ENCODE results near the gene AGTRAP. TPM values are rescaled to one million over a fixed set of nuclear protein-coding genes. Genes with fewer than 3 reads are reported as not detected.

AGTRAP gene
- total RNA-seq, 2 donors from 2014 or later, result 18.2 to 34.9 TPM

DNA sequence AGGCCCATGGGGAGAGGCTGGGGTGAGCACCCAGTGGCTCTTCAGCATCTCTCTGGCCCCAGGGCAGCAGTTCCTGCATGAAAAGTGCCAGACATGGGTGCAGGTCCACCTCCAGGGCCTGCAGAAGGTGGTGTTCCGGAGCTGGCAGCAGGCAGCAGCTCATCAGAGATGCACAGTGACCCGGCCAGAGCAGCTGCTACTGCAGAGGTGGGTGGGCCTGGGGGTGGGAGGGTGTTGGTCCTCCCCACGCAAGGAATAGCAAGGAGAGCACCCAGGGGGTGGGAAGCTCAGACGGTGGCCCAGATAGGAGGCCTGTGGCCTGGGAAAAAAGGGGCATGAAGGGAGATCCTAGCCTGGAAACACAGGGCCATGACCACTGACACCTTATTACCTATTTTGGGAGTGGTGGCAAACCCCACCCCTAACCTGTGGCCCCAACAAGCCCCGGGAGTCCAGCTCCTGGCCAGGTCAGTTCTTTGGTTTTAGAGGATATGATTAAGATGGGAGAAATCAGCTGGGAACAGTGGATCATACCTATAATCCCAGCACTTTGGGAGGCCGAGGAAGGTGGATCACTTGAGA, 46.3 kb downstream of the AGTRAP start:
- no peaks in the 10 kb centered on the region for H3K4me1 ChIP-seq
- intact Hi-C loops (cut with DNase I), result no loop called here
- H3K27me3 ChIP-seq, result no peaks in the 10 kb centered on the region
- no peak overlapping the region for H3K27ac ChIP-seq
- TF ChIP-seq, protein P1, sequence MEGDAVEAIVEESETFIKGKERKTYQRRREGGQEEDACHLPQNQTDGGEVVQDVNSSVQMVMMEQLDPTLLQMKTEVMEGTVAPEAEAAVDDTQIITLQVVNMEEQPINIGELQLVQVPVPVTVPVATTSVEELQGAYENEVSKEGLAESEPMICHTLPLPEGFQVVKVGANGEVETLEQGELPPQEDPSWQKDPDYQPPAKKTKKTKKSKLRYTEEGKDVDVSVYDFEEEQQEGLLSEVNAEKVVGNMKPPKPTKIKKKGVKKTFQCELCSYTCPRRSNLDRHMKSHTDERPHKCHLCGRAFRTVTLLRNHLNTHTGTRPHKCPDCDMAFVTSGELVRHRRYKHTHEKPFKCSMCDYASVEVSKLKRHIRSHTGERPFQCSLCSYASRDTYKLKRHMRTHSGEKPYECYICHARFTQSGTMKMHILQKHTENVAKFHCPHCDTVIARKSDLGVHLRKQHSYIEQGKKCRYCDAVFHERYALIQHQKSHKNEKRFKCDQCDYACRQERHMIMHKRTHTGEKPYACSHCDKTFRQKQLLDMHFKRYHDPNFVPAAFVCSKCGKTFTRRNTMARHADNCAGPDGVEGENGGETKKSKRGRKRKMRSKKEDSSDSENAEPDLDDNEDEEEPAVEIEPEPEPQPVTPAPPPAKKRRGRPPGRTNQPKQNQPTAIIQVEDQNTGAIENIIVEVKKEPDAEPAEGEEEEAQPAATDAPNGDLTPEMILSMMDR (IDR thresholded peaks at IDR 0.05), result no peak
- H3K9ac ChIP-seq (ENCODE audit: low read depth in 2 of 2, low read length in 2 of 2), result no peak overlapping the region
- no peaks in the 10 kb centered on the region for H3K36me3 ChIP-seq
- no peak overlapping the region for H3K4me3 ChIP-seq
- no peaks in the 10 kb centered on the region for H3K9me3 ChIP-seq
- no peak for DNase-seq

- peaks cover 6% of the 10 kb centered on the region for H3K4me1 ChIP-seq
- TF ChIP-seq, protein P1 (IDR thresholded peaks at IDR 0.05), result no peak
- H3K27me3 ChIP-seq, result no peaks in the 10 kb centered on the region
- no peaks in the 10 kb centered on the region for H3K9me3 ChIP-seq
- H3K27ac ChIP-seq, result no peak overlapping the region
- intact Hi-C loops (cut with DNase I), result no loop called here
- no peak for DNase-seq
- no peak overlapping the region for H3K4me3 ChIP-seq
- no peaks in the 10 kb centered on the region for H3K36me3 ChIP-seq
- no peak overlapping the region for H3K9ac ChIP-seq (ENCODE audit: low read depth in 2 of 2, low read length in 2 of 2)
Measured at GRCh38 chr1:11783556-11783955, 47.6 kb downstream of the AGTRAP start.

- no peak overlapping the region for H3K27ac ChIP-seq
Measured at GRCh38 chr1:11784256-11784992, 48.5 kb downstream of the AGTRAP start.

DNA sequence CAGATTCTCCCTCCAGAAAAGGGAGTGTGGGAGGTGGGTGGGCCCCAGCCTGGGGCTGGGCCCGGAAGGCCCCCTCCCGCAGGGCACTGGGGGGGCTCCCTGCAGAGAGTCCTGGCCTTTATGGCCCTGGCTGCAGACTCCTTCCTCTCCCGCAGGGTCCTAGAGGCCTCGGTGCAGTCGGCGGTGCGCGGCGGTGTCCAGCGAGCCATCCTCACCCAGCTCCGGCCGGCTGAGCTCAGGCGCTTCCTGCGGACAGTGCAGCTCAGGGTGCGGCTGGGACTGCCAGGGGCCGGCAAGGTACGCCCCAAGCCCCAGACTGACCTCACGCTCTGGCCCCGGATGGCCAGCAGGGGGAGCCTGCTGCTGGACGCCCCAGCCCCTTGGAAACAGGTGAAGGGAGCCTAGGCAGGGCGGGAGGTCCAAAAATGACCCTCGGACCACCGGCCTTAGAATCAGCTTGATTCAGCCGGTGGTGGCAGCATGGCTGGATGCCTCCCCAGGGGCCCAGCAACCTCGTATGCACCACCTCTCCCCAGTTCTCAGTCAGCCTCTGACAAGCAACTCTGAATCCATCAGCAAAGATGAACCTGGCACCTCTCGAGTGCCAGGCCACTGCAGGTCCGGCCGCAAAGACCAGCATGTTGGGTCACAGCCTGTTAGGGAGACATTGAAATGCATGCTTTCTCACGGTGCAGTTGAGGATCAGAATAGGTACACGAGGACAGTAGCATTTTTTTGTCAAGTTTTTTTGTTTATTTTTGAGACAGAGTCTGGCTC, 49.2 kb downstream of the AGTRAP start:
- H3K4me3 ChIP-seq, result peak overlapping the region; percentile 16
- H3K9ac ChIP-seq (ENCODE audit: low read depth in 2 of 2, low read length in 2 of 2), result peak overlapping the region; percentile 19 to 28
- no peaks in the 10 kb centered on the region for H3K9me3 ChIP-seq
- intact Hi-C loops (cut with DNase I), result no loop called here
- no peaks in the 10 kb centered on the region for H3K27me3 ChIP-seq
- no peak overlapping the region for H3K27ac ChIP-seq
- DNase-seq, result peak; percentile 68
- TF ChIP-seq, protein P1 (IDR thresholded peaks at IDR 0.05), result peak; percentile 73
- no peaks in the 10 kb centered on the region for H3K36me3 ChIP-seq
- H3K4me1 ChIP-seq, result peaks cover 13% of the 10 kb centered on the region

More at GRCh38 chr1:11784256-11784992, 48.5 kb downstream of the AGTRAP start:
- Histone ChIP-seq H3K9ac (ENCODE audit: low read depth in 2 of 2, low read length in 2 of 2) (peak overlapping the region in 1 of 2 donors; percentile 28), H3K4me1 (peaks cover 6% of the 10 kb centered on the region), H3K9me3 (no peaks in the 10 kb centered on the region), H3K36me3 (no peaks in the 10 kb centered on the region), H3K4me3 (no peak overlapping the region), H3K27me3 (no peaks in the 10 kb centered on the region)
- TF ChIP-seq, protein P1 (IDR thresholded peaks at IDR 0.05), result no peak
- intact Hi-C loops (cut with DNase I), result no loop called here
- DNase-seq, result no peak

DNA sequence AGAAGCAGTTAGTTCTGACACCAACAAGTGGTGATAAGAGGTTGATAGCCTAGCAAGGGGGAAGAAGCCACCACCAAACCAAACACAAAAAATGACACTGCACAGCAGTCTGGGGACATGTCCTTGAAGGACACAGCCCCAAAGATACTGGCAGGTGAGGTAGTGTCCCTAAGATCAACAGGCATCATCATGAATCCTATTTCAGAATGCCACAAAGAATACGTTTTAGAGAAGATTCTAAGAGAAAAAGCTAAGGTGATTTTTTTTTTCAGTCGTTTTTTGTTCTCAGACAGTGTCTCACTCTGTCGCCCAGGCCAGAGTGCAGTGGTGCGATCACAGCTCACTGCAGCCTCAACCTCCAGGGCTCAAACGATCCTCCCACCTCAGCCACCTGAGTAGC, 50.2 kb downstream of the AGTRAP start:
- no peaks in the 10 kb centered on the region for H3K36me3 ChIP-seq
- DNase-seq, result no peak
- no peak overlapping the region for H3K27ac ChIP-seq
- H3K27me3 ChIP-seq, result no peaks in the 10 kb centered on the region
- TF ChIP-seq, protein P1 (IDR thresholded peaks at IDR 0.05), result no peak
- peaks cover 13% of the 10 kb centered on the region for H3K4me1 ChIP-seq
- H3K9me3 ChIP-seq, result no peaks in the 10 kb centered on the region
- intact Hi-C loops (cut with DNase I), result no loop called here
- peak overlapping the region in 1 of 2 donors; percentile 8 for H3K9ac ChIP-seq (ENCODE audit: low read depth in 2 of 2, low read length in 2 of 2)
- no peak overlapping the region for H3K4me3 ChIP-seq
